COR-L47 (cell line): ENCODE data around the gene SIGMAR1.
A peak's percentile ranks its signal among the peaks of the same experiment; 100 is the strongest.

Experiments
- DNase-seq: peaks from one replicate; lab custom pipeline; 2025; lab: John Stamatoyannopoulos, UW

The SIGMAR1 gene

GRCh38 chr9:34630402-34631154 is 7.0 kb downstream of the SIGMAR1 start:
- no peak for DNase-seq

- DNase-seq: no peak
Measured at GRCh38 chr9:34629491-34629808, 8.1 kb downstream of the SIGMAR1 start.

- peak; percentile 37 for DNase-seq
Measured at GRCh38 chr9:34628656-34629490, 8.7 kb downstream of the SIGMAR1 start, which contains the start of gene ARID3C. ARID3C (minus strand) TSS chr9:34629066; CDS start chr9:34628014, 1,052 bp downstream.

GRCh38 chr9:34627716-34628655 is 9.6 kb downstream of the SIGMAR1 start:
- DNase-seq: no peak

- DNase-seq: no peak
Measured at GRCh38 chr9:34625186-34625486, 12.5 kb downstream of the SIGMAR1 start.

GRCh38 chr9:34624475-34625185 is 13.0 kb downstream of the SIGMAR1 start:
- DNase-seq: no peak

- DNase-seq: no peak
Measured at GRCh38 chr9:34623374-34624235, 14.0 kb downstream of the SIGMAR1 start.

- DNase-seq: peak; percentile 97
Measured at GRCh38 chr9:34620061-34620994, 17.3 kb downstream of the SIGMAR1 start, which contains the start of gene DCTN3. DCTN3 (minus strand) TSS chr9:34620495; CDS start chr9:34620464, 31 bp downstream.

GRCh38 chr9:34615132-34615531 is 22.5 kb downstream of the SIGMAR1 start:
- no peak for DNase-seq

- DNase-seq: peak; percentile 79
Measured at GRCh38 chr9:34612788-34613390, 24.7 kb downstream of the SIGMAR1 start.

GRCh38 chr9:34611811-34612787 is 25.5 kb downstream of the SIGMAR1 start, which contains the start of gene RPP25L:
RPP25L (minus strand) TSS chr9:34612097; CDS start chr9:34611296, 801 bp downstream.
- DNase-seq: peak; percentile 82

- DNase-seq: no peak
Measured at GRCh38 chr9:34611251-34611810, 26.3 kb downstream of the SIGMAR1 start.

- no peak for DNase-seq
Measured at GRCh38 chr9:34610434-34611206, 27.0 kb downstream of the SIGMAR1 start.

- DNase-seq: no peak
Measured at GRCh38 chr9:34607331-34607730, 30.3 kb downstream of the SIGMAR1 start.

- no peak for DNase-seq
Measured at GRCh38 chr9:34606905-34607304, 30.7 kb downstream of the SIGMAR1 start.

GRCh38 chr9:34606190-34606589 is 31.4 kb downstream of the SIGMAR1 start:
- no peak for DNase-seq
